BLaER1 (cell line): ENCODE data around the gene ZNF12.
A peak's percentile ranks its signal among the peaks of the same experiment; 100 is the strongest.
"Not testable (repeated sequence)": the region's sequence is repeated elsewhere in the genome, so short reads cannot be mapped to it uniquely, and the experiment has no call there.

ENCODE experiments used
- H3K27ac ChIP-seq: shearing (Covaris generic); formaldehyde crosslinking; 2 replicates; pipeline ENCODE4 v1.8.1; 2022
- H3K27me3 ChIP-seq: shearing (Covaris generic); formaldehyde crosslinking; 2 replicates; pipeline ENCODE4 v1.8.1; 2022
- H3K36me3 ChIP-seq: shearing (Covaris generic); formaldehyde crosslinking; 2 replicates; pipeline ENCODE4 v1.8.1; 2022
- H3K4me1 ChIP-seq: shearing (Covaris generic); formaldehyde crosslinking; 2 replicates; pipeline ENCODE4 v1.8.1; 2022
- H3K4me2 ChIP-seq: shearing (Covaris generic); formaldehyde crosslinking; 2 replicates; pipeline ENCODE4 v1.8.1; 2022
- H3K4me3 ChIP-seq: shearing (Covaris generic); formaldehyde crosslinking; 2 replicates; pipeline ENCODE4 v1.8.1; 2022
- H3K9ac ChIP-seq: shearing (Covaris generic); formaldehyde crosslinking; 2 replicates; pipeline ENCODE4 v1.8.1; 2022
- H3K9me3 ChIP-seq: shearing (Covaris generic); formaldehyde crosslinking; 2 replicates; pipeline ENCODE4 v1.8.1; 2022
- H4K20me1 ChIP-seq: shearing (Covaris generic); formaldehyde crosslinking; 2 replicates; pipeline ENCODE4 v1.8.1; 2022
- Cebpa-rat ChIP-seq: shearing (Covaris generic); IDR thresholded peaks from 2 replicates; pipeline ENCODE4 v1.8.1; 2022

ZNF12 gene

DNA sequence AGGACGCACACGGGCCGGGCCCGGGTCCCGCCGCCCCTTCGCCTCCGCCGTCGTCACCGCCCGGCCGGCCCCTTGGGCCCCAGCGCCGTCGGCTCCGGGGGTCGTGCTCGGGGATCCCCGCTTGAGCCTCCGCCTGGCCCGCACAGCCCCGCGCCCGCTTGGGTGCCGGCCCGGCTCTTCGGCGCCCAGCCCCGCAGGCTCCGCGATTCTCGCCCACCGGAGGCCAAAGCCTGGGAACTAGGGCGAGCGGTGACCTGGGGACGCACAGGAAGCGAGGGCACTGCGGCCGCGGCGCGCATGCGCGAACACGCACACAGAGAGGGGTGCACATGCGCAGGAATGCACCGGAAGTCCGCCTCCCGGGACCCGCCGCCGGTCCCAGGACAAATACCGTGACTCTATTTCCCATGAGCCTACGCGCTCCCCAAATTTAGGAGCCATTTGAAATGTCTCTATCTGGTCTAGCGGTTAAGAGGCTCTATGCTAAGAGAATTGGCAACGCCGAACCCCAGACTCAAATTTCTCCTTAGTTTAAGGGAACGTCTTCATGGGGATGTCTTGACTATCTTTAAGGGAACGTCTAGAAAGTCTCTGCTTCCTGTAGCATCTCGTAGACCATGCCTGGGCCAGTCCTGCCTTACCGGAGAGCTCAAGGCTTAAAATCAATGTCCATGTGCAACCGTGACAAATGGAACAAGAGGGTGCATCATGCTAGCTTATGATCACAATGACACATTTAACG lies at the start of gene ZNF12:
Gene ZNF12 (minus strand): TSS at position 282 of the 742 bp plus-strand sequence. CDS start 1,774 bp downstream, outside the sequence.
- Histone ChIP-seq H4K20me1 (peaks cover 23% of the 10 kb centered on the region), H3K27ac (peak within 1 kb of the TSS; percentile 99), H3K4me1 (peaks cover 23% of the 10 kb centered on the region), H3K36me3 (peaks cover 33% of the 10 kb centered on the region), H3K27me3 (no peaks in the 10 kb centered on the region), H3K9me3 (peaks cover 65% of the 10 kb centered on the region), H3K4me2 (peak within 1 kb of the TSS; percentile 92), H3K9ac (peak within 1 kb of the TSS; percentile 99), H3K4me3 (peak within 1 kb of the TSS; percentile 99)
- no peak for TF ChIP-seq Cebpa-rat

DNA sequence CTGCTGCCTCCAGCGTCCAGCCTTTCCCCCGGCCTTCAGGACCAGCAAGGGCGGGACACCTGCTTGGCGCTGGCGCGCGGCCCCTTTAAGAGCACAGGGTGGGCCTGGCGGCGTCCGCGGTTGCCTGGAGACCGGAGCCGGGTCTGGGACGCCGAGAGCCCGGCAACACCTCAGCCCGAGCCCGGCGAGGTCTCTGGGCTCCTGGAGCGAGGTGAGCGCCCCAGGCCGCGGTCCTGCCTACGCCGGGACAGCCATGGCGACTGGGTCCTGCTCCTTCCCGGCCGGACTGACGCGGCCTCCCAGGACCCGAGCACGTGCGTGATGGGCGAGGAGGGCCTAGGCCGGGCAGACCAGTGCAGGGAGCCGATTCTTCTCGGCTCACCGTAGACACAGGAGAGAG lies 47.2 kb upstream of the ZNF12 start, which contains the start of gene RSPH10B2:
Gene RSPH10B2 (plus strand): TSS at position 140 of the 400 bp plus-strand sequence. CDS start 3,575 bp downstream, outside the sequence.
- H3K27me3 ChIP-seq, H3K4me2 ChIP-seq, H3K9ac ChIP-seq, H3K4me3 ChIP-seq, H3K27ac ChIP-seq, H3K4me1 ChIP-seq, H4K20me1 ChIP-seq, H3K9me3 ChIP-seq, H3K36me3 ChIP-seq: not testable (repeated sequence)

- not testable (repeated sequence) for H3K4me1 ChIP-seq, H3K4me3 ChIP-seq, H3K27ac ChIP-seq, H3K27me3 ChIP-seq, H3K9ac ChIP-seq, H4K20me1 ChIP-seq, H3K4me2 ChIP-seq, H3K9me3 ChIP-seq
- peaks cover 21% of the 10 kb centered on the region for H3K36me3 ChIP-seq
These were observed 43.4 kb upstream of the ZNF12 start for GRCh38 chr7:6750173-6750572.

GRCh38 chr7:6749335-6749734 lies 42.6 kb upstream of the ZNF12 start:
- H3K27me3 ChIP-seq, H3K9ac ChIP-seq, H3K4me3 ChIP-seq, H3K27ac ChIP-seq, H3K9me3 ChIP-seq, H4K20me1 ChIP-seq, H3K4me2 ChIP-seq, H3K4me1 ChIP-seq: not testable (repeated sequence)
- peaks cover 25% of the 10 kb centered on the region for H3K36me3 ChIP-seq

DNA sequence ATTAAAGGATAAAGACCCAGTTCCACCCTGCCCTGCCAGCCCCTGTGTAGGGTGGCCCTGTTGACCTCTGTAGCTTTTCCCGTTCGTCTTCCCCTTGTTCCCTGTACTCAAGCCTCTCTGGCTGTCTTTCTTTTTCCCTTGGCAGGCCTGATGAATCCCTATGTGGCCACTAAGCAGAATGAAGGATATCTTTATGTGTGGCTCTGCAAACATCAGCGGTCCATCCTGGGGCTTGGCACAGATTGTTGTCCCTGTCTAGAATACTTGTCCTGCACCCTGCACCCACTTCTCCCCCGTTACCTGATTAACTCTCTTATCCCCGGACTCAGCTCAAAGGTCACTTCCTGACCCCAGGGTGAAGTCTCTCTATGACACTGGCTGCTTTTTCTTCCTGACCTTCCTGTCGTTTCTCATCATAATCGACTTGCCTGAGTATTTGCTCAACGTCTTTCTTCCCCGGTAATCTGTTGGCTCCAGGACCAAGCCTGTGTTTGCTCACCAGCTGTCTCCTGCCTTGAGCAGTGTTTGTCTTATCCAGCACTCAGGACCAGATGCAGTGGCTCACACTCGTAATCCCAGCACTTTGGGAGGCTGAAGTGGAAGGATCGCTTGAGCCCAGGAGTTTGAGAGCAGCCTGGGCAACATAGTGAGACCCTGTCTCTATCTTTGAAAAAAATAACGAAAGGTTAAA lies 37.8 kb upstream of the ZNF12 start:
- not testable (repeated sequence) for H3K27me3 ChIP-seq, H3K9me3 ChIP-seq, H3K4me3 ChIP-seq, H3K4me1 ChIP-seq, H3K9ac ChIP-seq, H3K4me2 ChIP-seq, H3K27ac ChIP-seq
- Histone ChIP-seq H4K20me1 (peaks cover 17% of the 10 kb centered on the region; the same call in 1 of the 2 replicates), H3K36me3 (peaks cover 48% of the 10 kb centered on the region)

DNA sequence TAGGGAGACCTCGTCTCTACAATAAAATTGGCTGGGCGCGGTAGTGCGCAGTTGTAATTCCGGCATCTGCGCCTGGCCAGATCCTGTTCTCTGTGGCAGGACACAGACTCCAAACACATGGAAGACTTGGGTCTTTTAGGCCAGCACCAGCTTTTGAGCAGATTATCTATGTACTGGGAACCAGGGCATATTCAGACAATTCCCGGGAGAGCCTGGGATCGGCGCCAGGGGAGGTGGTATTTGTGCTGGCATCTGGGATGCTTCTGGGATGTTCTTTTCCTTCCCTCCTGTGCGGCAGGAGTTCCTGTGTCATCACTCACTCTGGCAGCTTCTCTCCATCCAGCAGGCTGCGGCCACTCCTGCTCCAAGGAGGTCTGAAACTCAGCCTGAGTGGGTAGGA lies 31.7 kb upstream of the ZNF12 start:
- peaks cover 82% of the 10 kb centered on the region for H3K36me3 ChIP-seq
- H4K20me1 ChIP-seq = peaks cover 37% of the 10 kb centered on the region; the same call in 1 of the 2 replicates
- H3K9ac ChIP-seq, H3K4me1 ChIP-seq, H3K9me3 ChIP-seq, H3K4me3 ChIP-seq, H3K27ac ChIP-seq, H3K27me3 ChIP-seq, H3K4me2 ChIP-seq: not testable (repeated sequence)

GRCh38 chr7:6730343-6730633 lies 23.5 kb upstream of the ZNF12 start:
- Histone ChIP-seq H3K27me3 (no peaks in the 10 kb centered on the region), H3K36me3 (peaks cover 33% of the 10 kb centered on the region), H3K4me1 (peaks cover 32% of the 10 kb centered on the region), H3K4me2 (peak overlapping the region; percentile 90), H3K27ac (peak overlapping the region; percentile 94), H3K4me3 (peak overlapping the region; percentile 90), H3K9ac (peak overlapping the region; percentile 94), H4K20me1 (peaks cover 26% of the 10 kb centered on the region), H3K9me3 (no peaks in the 10 kb centered on the region)
- no peak for TF ChIP-seq Cebpa-rat

DNA sequence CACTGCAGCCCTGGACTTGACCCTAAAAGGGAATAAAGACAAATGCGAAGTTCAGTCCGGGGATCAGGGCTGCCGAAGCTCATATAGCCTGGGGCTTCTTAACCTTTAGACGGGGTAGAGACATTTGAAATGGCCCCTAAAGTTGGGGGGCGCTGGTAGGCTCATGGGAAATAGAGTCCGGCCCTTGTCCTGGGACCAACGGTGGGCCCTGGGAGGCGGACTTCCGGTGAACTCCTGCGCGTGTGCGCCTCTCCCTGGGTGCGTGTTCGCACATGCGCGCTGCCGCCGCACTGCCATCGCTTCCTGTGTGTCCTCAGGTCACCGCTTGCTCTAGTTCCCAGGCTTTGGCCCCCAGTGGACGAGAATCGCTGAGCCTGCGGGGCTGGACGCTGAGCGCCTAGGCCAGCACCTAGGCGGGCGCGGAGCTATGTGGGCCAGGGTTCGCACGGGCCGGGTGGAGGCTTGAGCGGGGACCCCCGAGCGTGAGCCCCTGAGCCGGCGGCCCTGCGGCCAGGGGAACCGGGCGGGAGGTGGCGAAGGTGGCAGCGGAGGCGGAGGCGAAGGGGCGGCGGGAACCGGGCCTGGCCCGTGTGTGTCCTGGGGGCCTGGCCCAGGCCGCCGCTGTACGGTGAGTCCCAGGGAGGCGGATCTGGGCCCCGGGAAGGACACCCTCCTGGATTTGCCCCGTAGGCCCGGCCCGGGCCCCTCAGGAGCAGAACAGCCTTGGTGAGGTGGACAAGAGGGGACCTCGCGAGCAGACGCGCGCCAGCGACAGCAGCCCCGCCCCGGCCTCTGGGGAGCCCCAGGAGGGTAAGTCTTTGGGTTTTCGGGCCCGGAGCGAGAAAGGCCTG lies 23.0 kb upstream of the ZNF12 start:
- H3K27me3 ChIP-seq = no peaks in the 10 kb centered on the region
- TF ChIP-seq Cebpa-rat = no peak
- peak overlapping the region; percentile 94 for H3K9ac ChIP-seq
- peak overlapping the region; percentile 90 for H3K4me2 ChIP-seq
- H4K20me1 ChIP-seq = peaks cover 22% of the 10 kb centered on the region
- peaks cover 38% of the 10 kb centered on the region for H3K4me1 ChIP-seq
- H3K4me3 ChIP-seq = peak overlapping the region; percentile 90
- H3K27ac ChIP-seq = peak overlapping the region; percentile 94
- H3K36me3 ChIP-seq = peaks cover 28% of the 10 kb centered on the region
- no peaks in the 10 kb centered on the region for H3K9me3 ChIP-seq

DNA sequence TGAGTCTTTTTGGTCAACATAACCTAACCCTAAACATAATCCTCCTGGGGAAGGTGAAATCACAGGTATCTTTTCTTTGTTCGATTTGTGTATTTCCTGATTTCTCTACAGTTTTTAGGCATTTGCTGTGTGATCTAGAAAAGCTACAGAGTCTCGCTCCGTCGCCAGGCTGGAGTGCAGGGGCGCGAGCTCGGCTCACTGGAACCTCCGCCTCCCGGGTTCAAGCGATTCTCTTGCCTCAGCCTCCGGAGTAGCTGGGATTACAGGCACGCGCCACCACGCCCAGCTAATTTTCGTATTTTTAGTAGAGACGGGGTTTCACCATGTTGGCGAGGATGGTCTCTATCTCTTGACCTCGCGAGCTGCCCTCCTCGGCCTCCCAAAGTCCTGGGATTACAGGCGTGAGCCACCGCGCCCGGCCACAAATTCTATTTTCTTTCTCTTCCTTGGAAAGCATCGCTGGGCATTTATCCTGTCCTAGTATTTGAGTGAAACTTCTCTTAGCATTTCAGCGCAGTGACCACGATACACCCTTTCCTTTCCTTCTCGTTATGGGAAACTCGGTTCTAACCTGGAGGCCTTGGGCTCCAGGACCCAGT lies 22.2 kb upstream of the ZNF12 start:
- Histone ChIP-seq H3K9ac (peak overlapping the region; percentile 94), H3K4me3 (peak overlapping the region; percentile 90), H3K4me1 (peaks cover 42% of the 10 kb centered on the region), H3K27ac (peak overlapping the region; percentile 94), H4K20me1 (peaks cover 17% of the 10 kb centered on the region), H3K36me3 (peaks cover 20% of the 10 kb centered on the region), H3K4me2 (peak overlapping the region; percentile 90)
- H3K9me3 ChIP-seq, H3K27me3 ChIP-seq: not testable (repeated sequence)

- peaks cover 10% of the 10 kb centered on the region for H4K20me1 ChIP-seq
These were observed 20.9 kb upstream of the ZNF12 start for GRCh38 chr7:6727663-6728062.

GRCh38 chr7:6726341-6726740 lies 19.6 kb upstream of the ZNF12 start:
- Histone ChIP-seq H3K4me2 (peak overlapping the region; percentile 80), H3K4me1 (peaks cover 38% of the 10 kb centered on the region)
- H3K4me3 ChIP-seq, H3K27ac ChIP-seq, H3K36me3 ChIP-seq, H4K20me1 ChIP-seq, H3K9me3 ChIP-seq, H3K9ac ChIP-seq, H3K27me3 ChIP-seq: not testable (repeated sequence)

More at GRCh38 chr7:6727663-6728062, 20.9 kb upstream of the ZNF12 start:
- Histone ChIP-seq H3K9ac (no peak overlapping the region), H3K9me3 (no peaks in the 10 kb centered on the region), H3K4me1 (peaks cover 42% of the 10 kb centered on the region), H3K27me3 (no peaks in the 10 kb centered on the region), H3K4me2 (no peak overlapping the region), H3K36me3 (peaks cover 7% of the 10 kb centered on the region), H3K27ac (no peak overlapping the region), H3K4me3 (no peak overlapping the region)
- no peak for TF ChIP-seq Cebpa-rat
